GM19468 (cell line): Measurements from ENCODE around the gene TMEM220.

Source experiments
- ATAC-seq: cut with Tn5 transposase; IDR thresholded peaks from one replicate; pipeline ENCODE4 v1.9.1; 2021; ENCODE audit warnings: mild to moderate bottlenecking, moderate library complexity, moderate number of reproducible peaks; ENCODE audit not compliant: unreplicated experiment; ENCODE audit errors: extremely low read depth

TMEM220 gene

GRCh38 chr17:10674704-10675103, 55.1 kb downstream of the TMEM220 start:
- no peak for ATAC-seq

GRCh38 chr17:10673312-10673711, 56.5 kb downstream of the TMEM220 start:
- no peak for ATAC-seq

- ATAC-seq = no peak
These were observed 61.0 kb downstream of the TMEM220 start for GRCh38 chr17:10668775-10669174.

- ATAC-seq = no peak
These were observed 62.9 kb downstream of the TMEM220 start for GRCh38 chr17:10666906-10667305.

GRCh38 chr17:10664571-10664970, 65.3 kb downstream of the TMEM220 start:
- ATAC-seq = no peak
